PC-3 (cell line): ENCODE data around the gene TOX3.

ENCODE experiments used
- EZH2 ChIP-seq: fragments of 300-600 bp; sonication (generic); IDR thresholded peaks from one replicate; pipeline ENCODE4 v1.6.1; 2017; ENCODE audit warnings: antibody characterized with exemption, mild to moderate bottlenecking, low read length; ENCODE audit not compliant: unreplicated experiment
- TF ChIP-seq, protein P1 (sequence below): fragments of 300-600 bp; sonication (generic); conservative IDR thresholded peaks from 2 replicates; pipeline ENCODE4 v1.5.1; 2017; ENCODE audit warnings: antibody characterized with exemption, low read depth, mild to moderate bottlenecking, low read length

DNA sequence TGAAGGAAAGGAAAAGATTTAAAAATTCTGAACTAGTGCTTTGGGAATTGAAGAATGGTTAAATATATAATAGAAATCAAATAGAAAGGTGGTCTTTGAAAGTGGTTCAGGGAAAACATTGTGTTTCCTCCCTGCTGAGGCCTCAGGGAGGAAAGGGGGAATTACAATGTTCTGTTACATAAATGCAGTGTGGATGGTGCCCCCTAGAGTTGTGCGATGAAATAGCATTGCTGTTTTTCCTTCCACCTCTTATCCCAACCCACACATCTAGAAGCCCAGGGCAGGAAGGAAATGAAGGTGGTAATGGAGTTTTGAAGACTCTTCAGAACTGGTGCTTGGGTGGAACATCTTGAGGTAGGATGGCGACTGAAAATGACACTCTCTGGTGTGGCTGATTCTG, 6.4 kb upstream of the TOX3 start:
- TF ChIP-seq EZH2 = no peak
- TF ChIP-seq, protein P1, sequence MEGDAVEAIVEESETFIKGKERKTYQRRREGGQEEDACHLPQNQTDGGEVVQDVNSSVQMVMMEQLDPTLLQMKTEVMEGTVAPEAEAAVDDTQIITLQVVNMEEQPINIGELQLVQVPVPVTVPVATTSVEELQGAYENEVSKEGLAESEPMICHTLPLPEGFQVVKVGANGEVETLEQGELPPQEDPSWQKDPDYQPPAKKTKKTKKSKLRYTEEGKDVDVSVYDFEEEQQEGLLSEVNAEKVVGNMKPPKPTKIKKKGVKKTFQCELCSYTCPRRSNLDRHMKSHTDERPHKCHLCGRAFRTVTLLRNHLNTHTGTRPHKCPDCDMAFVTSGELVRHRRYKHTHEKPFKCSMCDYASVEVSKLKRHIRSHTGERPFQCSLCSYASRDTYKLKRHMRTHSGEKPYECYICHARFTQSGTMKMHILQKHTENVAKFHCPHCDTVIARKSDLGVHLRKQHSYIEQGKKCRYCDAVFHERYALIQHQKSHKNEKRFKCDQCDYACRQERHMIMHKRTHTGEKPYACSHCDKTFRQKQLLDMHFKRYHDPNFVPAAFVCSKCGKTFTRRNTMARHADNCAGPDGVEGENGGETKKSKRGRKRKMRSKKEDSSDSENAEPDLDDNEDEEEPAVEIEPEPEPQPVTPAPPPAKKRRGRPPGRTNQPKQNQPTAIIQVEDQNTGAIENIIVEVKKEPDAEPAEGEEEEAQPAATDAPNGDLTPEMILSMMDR = no peak
